Right lung (tissue), 5 donors: ENCODE results near the gene SEM1. TPM values are rescaled to one million over a fixed set of nuclear protein-coding genes. Genes with fewer than 3 reads are reported as not detected.
"Not testable (repeated sequence)": the region's sequence is repeated elsewhere in the genome, so short reads cannot be mapped to it uniquely, and the experiment has no call there.

ENCODE experiments used
- DNase-seq, 2 donors: peaks; one replicate each; pipeline ENCODE4 v3.0.0-alpha.2; 2013
- polyA plus RNA-seq, 5 donors: library from polyadenylated mRNA; unstranded; fragments of 120-200 nt; gene quantifications; one replicate each; pipeline versions ENCODE4 v1.2.1 to v1.2.3, GENCODE V29; 2013; ENCODE audit warnings: inconsistent platforms in 1 of 5, low replicate concordance in 1 of 5; ENCODE audit not compliant: insufficient read length in 5 of 5, insufficient read depth in 1 of 5

SEM1 gene
- polyA plus RNA-seq, 5 donors, result 166 to 215 (median 191) TPM

- DNase-seq, result no peak
Measured at GRCh38 chr7:96665689-96666088, 44.0 kb downstream of the SEM1 start.

DNA sequence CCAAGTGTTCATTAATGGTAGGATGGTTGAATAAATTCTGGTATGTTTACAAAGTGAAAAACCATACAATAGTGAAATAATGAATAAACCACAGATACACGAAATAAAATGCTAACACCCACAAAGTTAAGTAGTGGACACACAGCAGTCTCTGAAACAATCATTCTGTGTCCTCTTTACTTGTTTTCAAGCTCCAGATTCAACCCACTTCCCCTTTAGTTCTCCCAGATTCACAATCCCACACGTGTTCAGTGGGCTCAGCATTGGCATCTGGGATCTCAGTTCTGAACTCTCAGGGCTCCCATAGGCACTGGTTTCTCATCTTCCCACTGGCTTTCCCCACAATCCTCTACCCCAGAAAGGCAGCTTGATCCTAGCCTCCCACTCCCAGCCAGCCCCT, 44.9 kb downstream of the SEM1 start:
- DNase-seq, result no peak

DNA sequence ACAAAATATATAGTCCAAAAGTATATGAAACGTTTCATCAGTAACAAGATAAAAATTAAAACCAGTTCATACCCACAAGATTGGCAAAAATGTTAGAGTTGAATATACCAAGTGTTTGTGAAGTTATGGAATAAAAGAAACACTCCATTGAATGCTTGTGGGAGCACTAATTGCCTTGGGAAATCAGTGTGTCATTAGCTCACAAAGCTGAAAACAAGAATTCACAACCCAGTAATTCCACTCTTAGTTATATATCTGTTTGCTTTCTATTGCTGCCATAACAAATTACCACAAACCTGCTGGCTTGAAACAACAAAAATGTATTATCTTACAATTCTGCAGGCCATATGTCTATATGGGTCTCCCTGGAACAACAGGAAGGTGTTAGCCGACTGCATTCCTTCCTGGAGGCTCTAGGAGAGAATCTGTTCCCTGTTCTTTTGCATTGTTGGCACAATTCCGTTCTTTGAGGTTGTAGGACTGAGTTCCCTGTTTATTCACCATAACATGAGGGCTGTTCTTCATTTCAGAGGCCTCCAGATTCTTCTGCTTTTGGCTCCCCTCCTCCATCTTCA, 45.7 kb downstream of the SEM1 start:
- DNase-seq, result no peak

GRCh38 chr7:96663457-96663856, 46.2 kb downstream of the SEM1 start:
- no peak for DNase-seq

DNA sequence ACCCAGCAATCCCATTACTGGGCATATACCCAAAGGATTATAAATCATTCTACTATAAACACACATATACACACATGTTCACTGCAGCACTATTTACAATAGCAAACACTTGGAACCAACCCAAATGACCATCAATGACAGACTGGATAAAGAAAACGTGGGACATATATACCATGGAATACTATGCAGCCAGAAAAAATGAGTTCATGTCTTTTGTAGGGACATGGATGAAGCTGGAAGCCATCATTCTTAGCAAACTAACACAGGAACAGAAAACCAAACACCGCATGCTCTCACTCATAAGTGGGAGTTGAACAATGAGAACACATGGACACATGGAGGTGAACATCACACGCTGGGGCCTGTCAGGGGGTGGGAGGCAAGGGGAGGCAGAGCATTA, 47.5 kb downstream of the SEM1 start:
- not testable (repeated sequence) for DNase-seq

GRCh38 chr7:96658022-96658412, 51.6 kb downstream of the SEM1 start:
- no peak for DNase-seq

DNA sequence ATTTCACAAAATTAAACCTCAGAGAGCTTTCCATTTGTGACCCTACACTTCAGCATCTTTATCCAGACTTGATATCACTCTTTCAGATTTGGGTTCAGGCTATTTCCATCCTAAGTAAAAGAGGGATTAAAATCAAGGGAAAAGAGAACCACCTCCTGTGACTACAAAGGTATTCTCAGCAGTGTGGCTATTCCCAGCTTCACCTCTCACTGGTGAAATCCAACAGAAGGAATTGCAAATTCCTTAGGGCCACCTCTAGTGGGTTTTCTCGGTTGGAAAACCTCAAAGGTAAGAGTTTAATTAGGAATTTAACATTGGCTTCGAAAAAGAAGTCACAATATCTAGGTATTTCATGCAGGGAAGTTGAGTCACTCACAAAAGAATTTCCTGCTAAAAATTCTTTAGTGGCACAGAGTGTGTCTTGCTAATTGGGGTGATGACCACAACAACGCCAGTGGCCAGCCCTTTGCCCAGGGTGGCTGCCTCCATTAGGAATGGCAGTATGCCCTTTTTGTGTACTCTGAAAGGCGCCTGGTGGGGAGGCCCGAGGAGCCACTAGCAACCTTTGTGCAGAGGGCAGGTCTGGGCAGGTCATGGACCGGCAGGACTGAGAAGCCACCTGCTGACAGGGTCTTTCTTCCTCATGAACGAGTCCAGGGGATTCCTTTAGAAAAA, 52.2 kb downstream of the SEM1 start:
- no peak for DNase-seq

GRCh38 chr7:96655956-96656355, 53.7 kb downstream of the SEM1 start:
- DNase-seq, result no peak

DNA sequence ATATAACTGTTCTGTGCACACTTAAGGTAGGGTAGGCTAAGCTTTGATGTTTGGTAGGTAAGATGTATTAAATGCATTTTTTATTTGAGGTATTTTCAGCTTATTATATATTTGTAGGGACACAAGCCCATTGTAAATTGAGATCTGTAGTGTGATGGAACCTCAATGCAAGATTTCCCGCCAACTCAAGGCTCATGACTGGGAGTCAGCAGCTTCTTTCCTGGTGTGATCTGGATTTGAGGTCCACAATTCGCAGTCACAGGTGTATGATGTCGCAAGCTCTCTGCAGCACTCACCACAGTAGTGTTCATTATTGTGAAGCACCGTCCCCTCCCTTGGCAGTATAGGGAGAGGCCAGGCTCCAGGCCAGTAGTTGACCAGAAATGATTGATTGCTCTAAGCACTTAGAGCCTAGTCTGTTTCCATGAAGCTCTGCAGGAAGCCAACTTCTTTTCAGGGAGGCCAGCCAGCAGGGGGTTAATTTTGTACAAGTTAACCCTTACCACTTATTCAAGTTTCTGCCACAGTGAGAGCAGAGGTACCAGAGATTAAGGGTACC, 54.9 kb downstream of the SEM1 start:
- no peak for DNase-seq

- DNase-seq, result no peak
Measured at GRCh38 chr7:96649981-96650380, 59.7 kb downstream of the SEM1 start.

DNA sequence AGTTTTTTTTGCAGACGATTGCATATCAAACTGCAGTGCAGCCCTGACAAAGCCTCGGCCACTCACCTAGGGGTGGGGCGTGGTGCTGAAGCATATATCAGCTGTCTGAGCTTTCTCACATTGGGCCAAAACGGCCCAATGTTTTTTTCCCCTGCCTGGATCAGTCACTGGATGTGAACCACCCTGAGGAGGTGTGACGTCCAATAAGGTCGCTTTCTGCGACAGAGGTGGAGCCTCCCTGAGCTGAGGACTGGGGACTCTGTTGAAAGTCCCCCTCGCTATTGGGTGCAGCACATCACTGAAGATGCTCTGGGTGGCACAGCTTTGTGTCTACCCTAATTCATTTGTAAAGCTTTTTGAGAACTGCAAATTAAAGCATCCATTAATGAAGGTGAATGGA, 60.9 kb downstream of the SEM1 start:
- no peak for DNase-seq

DNA sequence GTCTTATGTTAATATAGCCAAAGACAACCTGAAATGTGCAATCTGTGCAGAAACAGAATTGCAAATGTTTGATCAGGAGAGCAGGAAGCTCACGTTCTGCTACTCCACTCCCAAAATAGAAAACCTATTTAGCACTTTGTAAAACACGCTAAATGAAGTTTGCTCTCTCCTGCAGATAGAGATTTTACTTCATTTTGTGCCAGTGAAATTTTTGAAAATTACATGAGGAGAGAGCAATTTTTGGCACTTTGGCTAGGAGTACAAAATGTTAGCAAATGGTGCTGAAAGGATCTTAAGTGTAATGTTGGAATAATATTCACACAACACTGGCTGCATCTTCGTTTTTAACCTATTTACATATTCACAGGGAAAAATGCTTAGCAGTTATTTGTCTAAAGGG, 61.9 kb downstream of the SEM1 start:
- DNase-seq, result no peak

GRCh38 chr7:96645084-96645483, 64.6 kb downstream of the SEM1 start:
- no peak for DNase-seq

GRCh38 chr7:96643436-96643835, 66.2 kb downstream of the SEM1 start:
- DNase-seq, result not testable (repeated sequence)

GRCh38 chr7:96640054-96640453, 69.6 kb downstream of the SEM1 start:
- no peak for DNase-seq
